HG03558 (cell line): ENCODE measurements around the gene RACK1.

Experiments used
- ATAC-seq: cut with Tn5 transposase; IDR thresholded peaks from one replicate; pipeline ENCODE4 v1.9.1; 2021; ENCODE audit warnings: moderate number of reproducible peaks; ENCODE audit not compliant: unreplicated experiment; ENCODE audit errors: extremely low read depth

RACK1 gene

DNA sequence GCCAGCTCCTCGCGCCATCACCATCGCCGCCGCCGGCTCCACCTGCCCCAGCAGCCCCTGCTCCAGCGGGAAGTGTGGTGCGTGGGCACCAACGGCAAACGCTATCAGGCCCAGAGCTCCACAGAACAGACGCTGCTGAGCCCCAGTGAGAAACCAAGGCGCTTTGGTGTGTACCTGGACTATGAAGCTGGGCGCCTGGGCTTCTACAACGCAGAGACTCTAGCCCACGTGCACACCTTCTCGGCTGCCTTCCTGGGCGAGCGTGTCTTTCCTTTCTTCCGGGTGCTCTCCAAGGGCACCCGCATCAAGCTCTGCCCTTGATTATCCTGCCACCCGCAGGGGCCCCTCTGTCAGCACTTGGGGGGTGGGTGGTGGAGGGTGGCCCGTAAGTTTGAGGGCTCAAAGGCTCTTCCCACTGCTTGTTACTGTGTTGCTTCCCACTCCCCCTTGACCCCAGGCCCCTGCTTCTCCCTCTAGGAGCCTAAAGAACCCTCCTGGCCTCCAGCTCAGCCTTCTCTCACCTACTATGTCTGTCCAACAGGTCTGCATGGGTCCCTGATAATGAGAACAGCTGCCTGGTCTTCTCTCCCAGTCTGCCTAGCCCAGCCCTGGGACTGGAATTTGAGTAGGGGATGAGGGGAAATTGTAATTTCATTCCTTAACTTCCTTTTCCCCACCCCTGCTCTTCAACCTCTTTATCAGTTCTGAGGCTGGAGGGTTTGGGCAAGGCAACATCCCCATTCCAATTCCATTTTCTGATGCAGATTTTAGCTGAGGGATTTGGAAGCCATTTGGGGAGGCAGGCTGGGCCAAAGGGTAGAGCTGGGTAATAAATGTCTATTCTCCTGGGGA is 9.0 kb downstream of the RACK1 start:
- ATAC-seq, result no peak

- ATAC-seq, result no peak
Observed at GRCh38 chr5:181233801-181234454, 9.8 kb downstream of the RACK1 start.

DNA sequence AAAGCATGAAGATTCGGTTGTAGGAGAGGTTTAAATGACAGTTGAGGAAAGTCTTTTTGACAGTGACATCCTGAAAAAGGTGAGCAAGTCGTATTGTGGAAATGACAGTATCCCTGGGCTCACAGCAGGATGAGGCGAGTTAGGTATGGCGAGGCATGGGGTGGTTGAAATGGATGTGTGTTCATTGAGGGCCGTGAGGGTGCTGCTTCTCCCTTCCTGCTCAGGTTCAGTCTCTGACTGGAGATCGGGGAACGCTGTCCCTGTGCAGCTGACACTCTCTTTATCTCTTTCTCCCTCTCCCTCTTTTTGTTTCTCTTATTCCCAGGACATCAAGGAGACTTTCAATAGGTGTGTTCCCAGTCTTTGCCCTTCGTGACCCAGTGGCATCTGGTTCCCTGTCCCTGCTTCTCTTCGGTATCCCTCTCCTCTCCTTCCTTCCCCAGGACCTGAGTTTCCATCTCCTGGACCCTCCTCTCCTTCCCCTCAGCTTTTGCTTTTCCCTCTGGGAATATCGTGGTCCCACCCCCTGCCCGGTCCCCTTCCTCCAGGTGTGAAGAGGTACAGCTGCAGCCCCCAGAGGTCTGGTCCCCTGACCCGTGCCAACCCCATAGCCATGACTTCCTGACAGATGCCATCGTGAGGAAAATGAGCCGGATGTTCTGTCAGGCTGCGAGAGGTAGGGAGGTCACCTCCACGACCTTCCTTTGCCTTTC is 10.5 kb downstream of the RACK1 start:
- ATAC-seq, result no peak

- no peak for ATAC-seq
Observed at GRCh38 chr5:181232593-181232992, 11.1 kb downstream of the RACK1 start.

DNA sequence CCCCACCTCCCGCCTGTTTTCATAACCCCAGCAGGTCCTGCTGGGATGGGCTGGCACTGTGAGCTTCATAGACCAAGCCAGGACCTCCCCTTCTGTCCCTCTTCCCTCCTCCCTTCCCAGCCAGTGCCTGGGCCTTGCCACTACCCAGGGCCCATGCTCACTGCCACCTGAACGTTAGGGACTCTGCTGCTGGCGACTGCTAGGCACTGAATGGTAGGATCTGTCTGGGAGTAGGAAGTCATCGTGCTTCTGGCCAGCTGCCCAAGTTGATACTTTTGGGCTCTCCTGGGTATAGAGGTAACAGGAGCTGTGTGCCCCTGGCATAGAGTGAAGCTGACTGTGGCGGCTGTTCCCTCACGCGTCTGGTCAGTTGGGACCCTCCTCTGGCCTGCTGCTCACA is 12.3 kb downstream of the RACK1 start:
- ATAC-seq, result no peak

- no peak for ATAC-seq
Observed at GRCh38 chr5:181230551-181230950, 13.2 kb downstream of the RACK1 start.

GRCh38 chr5:181229996-181230395 is 13.7 kb downstream of the RACK1 start:
- no peak for ATAC-seq

GRCh38 chr5:181224390-181225229 is 19.1 kb downstream of the RACK1 start:
- no peak for ATAC-seq

DNA sequence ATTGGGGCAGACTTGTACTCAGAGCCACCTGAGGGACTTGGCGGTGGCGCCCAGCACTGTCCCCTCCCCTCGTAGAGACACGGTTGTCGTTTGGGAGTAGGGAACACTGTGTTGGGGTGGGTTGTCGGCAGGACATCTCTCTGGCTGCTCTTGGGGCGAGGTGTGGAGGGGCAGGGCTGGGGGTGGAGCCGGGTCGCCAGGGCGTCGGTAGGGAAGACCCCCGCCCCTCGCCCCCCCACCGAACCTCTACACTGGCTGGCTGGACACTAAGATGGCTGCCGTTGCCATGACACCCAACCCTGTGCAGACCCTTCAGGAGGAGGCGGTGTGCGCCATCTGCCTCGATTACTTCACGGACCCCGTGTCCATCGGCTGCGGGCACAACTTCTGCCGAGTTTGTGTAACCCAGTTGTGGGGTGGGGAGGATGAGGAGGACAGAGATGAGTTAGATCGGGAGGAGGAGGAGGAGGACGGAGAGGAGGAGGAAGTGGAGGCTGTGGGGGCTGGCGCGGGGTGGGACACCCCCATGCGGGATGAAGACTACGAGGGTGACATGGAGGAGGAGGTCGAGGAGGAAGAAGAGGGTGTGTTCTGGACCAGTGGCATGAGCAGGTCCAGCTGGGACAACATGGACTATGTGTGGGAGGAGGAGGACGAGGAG is 19.8 kb downstream of the RACK1 start:
- ATAC-seq, result no peak

- peak; percentile 41 for ATAC-seq
Observed at GRCh38 chr5:181223058-181223728, 20.5 kb downstream of the RACK1 start, which contains the start of gene TRIM41. Gene TRIM41 (plus strand): TSS chr5:181223281. CDS start chr5:181224000, 719 bp downstream.

DNA sequence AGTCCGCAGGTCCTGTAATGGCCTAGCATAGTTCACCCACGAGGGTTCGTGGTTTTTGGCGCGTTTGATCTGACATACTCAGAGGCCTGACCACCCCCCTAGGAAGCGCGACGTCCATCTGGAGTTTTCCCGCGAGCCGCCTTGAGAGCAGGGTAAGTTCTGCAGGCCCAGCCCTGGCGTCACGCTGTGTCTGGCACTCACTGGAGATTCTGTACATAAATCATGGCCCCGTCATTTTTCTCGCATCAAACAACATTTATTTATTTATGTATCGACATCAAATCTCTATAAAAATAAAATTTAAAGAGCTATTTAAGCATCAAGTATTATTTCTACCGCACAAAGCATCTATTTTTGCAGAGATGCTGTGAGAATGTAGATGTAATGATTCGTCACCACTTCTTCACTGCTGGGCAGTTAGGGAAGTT is 21.1 kb downstream of the RACK1 start:
- ATAC-seq, result no peak

GRCh38 chr5:181221792-181222629 is 21.7 kb downstream of the RACK1 start:
- peak; percentile 23 for ATAC-seq

GRCh38 chr5:181221105-181221791 is 22.5 kb downstream of the RACK1 start:
- ATAC-seq, result no peak

GRCh38 chr5:181220178-181220515 is 23.6 kb downstream of the RACK1 start:
- ATAC-seq, result no peak

DNA sequence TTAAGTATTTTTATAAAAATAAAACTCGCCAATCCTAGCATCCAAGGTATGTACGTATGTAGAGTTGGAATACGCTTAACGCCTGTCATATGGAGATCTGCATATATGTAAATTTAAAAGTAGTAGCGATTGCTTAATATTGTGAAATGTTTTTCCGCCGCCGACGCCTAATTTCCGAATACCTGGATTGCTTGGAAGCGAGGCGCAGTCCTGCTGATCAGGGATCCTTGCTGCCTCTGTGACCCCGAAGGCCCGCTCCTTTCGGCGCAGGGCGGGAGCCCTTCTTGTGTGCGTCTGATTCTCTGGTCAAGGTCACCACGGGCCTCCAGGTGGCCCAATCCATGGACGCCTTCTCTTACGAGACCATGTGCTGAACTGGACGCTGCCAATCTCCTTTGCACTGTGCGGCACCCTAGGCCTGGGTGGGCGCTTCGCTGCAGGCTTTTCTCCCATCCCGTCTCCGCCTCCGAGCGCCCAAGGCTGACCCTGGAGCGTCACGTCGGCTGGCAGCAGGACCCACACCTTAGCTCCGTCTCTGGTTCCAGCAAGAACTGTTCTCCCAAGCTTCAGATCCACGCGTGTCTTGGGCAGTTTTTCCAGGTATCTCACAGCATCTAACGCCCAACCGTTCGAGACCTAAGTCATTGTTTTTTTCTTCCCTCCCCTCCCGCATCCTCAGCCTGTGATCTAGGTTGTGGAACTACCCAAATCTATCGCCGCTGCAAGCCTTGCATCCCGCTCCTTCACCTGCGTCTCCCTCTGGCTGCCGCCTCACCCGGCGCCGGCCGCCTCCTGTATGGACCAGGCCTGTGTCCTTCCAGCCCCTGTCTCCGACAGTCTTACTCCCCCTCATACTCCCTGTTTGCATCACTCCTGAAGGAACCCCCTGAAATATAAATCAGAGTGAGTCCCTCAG is 24.2 kb downstream of the RACK1 start:
- no peak for ATAC-seq

DNA sequence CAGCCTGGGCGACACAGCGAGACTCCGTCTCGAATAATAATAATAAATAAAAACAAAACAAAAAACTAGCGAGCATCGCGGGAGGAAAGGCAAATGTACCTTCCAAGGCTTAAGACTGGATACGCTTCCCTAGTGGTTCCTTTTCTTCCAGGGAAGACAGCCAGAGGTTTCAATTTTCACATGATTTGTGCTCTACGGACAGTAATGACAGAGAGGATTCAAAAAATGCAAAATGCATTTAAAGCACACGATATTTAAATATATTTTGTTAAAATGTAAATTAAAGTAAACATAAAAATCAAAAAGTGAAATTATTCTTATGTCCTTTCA is 24.9 kb downstream of the RACK1 start:
- no peak for ATAC-seq

DNA sequence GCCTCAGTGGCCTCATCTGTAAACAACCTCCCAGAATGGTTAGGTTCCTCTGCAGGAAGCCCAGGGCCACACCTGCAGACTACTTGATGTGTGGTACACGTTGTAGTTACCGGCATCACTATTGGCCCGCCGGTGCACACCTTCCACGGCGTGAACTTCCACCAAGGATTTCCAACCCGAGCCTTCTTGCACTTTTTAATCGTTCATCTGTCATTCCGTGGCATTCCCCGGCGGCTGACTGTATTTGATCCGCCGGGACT is 26.0 kb downstream of the RACK1 start:
- ATAC-seq, result no peak
